Measurements from ENCODE around the gene HAP1.
"Not testable (repeated sequence)": the region's sequence is repeated elsewhere in the genome, so short reads cannot be mapped to it uniquely, and the experiment has no call there.

The HAP1 gene

DNA sequence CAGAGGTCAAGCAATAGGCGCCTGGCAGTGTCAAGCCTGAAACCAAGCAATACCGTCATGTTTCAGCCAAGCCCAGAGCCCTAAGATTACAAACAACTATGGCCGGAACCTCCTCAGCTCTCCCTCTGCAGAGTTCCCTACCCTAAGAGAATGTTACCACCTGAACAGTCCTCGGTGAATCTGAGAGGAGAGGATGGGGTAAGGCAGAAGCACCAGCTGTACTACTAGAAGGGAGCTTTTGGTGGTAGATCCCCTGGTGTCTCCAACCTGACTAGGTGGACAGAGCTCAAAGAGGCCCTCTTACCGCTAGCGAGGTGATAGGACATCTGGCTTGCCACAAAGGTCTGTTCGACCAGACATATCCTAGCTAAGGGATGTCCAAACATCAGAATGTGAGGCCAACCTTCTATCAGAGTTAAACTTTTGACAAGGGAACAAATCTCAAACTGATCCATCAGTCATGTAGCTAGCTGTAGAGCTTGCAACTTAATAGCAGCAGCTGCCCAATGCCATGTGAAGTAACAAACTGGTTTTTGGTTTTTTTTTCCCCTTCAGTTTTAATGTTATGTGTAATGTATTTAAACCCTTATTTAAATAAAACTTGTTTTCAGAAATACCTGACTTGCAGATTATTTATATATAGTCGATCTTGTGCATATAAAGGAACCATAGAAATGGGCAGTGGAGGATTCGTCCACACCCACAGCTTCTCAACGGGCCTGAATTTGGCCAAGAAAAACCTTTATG lies 43.2 kb downstream of the HAP1 start:
- no peak for DNase-seq

DNA sequence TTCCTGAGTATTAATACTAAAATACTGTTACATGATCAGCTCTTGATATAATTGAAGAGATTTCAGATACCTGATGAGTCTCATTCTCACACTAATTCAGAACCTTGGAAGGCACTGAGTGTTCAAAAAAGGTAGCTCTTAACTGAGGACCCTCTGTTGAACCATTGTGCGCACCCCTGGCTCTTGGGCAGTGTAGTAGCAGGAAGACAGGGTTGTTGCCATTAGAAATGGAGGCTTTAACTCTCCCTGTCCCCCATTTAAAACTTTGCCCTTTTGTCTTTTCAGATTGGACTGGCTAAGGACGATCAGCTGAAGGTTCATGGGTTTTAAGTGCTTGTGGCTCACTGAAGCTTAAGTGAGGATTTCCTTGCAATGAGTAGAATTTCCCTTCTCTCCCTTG lies 43.9 kb downstream of the HAP1 start:
- no peak for DNase-seq

DNA sequence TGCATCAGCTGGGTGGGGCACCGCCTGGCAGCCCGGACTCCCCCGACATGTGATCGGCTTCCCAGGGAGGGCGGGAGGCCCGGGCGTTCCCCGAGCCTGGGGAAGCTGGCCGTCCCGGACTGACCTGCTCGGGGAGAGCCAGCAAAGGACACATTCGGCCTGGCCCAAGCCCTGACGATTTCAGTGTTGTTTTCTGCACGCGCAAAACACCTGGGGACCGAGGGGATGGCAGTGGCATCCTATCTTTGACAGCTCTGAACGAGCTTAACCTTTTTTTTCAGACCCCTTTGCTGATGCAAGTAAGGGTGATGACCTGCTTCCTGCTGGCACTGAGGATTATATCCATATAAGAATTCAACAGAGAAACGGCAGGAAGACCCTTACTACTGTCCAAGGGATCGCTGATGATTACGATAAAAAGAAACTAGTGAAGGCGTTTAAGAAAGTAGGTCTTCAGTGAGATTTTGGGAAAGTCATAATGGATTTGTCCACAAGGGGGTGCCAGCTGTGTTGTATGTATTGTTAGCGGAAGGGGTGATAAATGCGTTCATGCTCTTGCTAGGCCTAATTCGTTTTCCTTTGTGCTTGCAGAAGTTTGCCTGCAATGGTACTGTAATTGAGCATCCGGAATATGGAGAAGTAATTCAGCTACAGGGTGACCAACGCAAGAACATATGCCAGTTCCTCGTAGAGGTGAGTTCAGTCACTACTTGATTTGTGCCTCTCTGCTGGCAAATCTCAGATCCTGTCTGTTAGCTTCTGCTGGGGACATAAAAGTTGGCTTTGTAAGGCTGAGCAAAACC lies 44.7 kb downstream of the HAP1 start:
- peak in 7 of 56 donors; percentile 3 to 46 (median 15) for DNase-seq

DNA sequence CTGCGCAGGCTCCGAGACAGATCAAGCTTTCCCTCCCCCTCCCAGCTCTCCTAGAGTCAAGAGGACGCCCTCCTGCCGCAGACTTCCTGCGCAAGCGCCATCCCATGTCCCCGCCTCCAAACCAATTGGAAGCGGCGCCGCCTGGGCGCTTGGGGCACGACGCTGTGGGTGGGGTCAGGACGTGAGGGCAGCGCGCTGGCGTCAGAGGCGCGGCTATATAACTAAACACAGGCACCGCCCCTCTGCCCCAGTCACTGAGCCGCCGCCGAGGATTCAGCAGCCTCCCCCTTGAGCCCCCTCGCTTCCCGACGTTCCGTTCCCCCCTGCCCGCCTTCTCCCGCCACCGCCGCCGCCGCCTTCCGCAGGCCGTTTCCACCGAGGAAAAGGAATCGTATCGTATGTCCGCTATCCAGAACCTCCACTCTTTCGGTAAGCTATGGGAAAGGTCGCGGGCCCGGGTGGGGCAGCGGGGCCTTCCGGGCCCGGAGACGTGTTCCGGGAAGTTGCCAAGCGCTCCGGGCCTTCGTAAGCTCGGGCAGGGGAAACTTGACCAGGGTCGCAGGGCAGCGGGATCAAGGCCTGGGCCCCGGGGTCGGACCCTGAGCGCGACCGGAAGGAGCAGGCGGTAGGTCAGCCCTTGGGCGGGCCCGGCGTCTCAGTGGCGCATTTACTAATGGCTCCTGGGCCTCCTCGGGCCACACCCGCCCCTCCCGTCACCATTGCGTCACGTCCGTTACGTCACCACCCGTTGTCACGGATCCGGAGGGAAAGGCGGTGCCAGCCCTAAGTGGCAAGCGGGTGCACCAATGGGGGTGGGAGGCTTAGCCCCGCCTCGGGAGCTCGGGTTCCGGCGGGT lies 45.6 kb downstream of the HAP1 start, which contains the start of gene EIF1:
TSS of gene EIF1 (plus strand) at position 245 of the 856 bp plus-strand sequence. CDS start at position 399, 154 bp downstream.
- DNase-seq: peak; percentile 80 to 100 (median 100)

DNA sequence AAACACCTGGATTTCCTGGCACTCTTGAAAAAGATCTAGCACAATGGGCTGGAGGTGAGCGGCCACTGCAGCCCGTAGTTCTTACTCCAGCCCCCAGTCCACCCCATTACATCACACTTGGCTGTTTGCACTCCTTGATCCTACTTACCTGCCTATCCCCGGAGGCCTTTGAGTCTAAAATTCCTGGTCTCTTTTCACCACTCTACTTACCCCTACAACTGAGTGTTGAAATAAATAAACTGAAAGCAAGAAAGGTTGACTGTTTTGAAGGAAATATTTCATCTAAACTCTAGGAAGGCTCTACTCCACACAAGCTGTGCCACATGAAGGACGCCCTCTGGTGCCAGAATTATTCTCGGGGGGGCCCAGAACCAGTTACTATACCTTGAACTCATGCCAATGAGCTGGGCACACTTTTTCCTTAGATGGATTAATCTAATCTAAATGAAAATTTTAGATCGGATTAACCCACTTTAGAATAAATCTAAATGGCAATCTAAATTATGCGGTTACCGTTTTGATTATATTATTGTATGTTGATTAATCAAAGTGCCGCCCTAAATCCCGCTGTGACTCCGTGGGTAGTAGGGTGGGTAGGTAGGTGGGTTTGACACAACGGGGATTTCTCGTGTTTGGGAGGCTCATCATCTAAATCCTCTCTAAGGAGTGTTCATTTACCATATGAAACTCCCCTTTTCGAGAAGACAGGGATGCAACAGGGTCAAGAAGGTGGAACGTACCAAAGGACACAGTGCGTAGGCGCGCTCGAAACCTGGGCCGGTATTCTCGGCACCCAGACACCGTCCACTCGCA lies 46.4 kb downstream of the HAP1 start:
- DNase-seq: peak in 28 of 56 donors; percentile 5 to 66 (median 30)

DNA sequence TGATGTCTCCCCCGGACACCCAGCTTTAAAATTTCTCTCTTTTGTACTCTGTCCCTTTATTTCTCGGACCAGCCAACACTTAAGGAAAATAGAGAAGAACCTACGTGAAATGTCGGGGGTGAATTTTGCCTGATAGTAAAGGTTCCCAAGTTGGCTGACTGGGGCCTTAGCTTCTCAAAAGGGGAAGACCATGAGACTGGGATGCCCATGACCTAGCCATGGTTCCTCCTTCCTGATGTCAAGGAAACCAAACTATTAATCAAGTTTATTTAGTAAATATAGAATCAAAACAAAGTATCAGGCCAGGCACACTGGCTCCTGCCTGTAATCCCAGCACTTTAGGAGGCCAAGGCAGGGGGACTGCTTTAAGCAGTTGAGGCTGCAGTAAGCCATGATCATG lies 48.2 kb downstream of the HAP1 start:
- DNase-seq: no peak

DNA sequence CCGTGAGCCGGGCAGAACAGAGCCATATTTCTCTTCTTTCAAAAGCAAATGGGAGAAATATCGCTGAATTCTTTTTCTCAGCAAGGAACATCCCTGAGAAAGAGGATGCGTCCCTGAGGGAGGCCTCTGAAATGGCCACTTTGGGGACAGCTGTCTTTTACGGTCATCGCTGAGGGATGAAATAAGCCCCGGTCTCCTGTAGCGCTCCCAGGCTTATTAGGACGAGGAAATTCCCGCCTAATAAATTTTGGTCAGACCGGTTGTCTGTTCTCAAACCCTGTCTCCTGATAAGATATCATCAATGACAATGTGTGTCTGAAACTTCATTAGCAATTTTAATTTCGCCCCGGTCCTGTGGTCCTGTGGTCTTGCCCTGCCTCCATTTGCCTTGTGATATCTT lies 48.7 kb downstream of the HAP1 start:
- not testable (repeated sequence) for DNase-seq

DNA sequence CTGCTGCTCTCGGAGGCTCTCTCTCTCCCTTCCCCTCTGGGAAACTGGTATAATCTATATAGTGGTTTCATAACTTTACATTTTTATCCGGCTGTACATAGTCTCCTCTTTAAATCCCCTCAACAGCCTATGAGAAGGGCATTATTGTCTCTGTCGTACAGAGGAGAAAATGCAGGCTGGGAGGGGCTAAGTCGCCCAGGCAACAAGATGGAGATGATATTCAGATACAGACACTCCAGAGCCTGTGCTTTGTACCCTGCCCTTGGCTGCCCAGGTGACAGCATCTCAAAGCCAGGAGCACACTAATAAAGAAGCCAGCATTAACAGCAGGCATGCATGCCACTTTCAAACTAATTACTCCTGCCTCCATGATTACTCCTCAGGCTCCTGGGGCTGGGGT lies 50.4 kb downstream of the HAP1 start:
- DNase-seq: no peak

DNA sequence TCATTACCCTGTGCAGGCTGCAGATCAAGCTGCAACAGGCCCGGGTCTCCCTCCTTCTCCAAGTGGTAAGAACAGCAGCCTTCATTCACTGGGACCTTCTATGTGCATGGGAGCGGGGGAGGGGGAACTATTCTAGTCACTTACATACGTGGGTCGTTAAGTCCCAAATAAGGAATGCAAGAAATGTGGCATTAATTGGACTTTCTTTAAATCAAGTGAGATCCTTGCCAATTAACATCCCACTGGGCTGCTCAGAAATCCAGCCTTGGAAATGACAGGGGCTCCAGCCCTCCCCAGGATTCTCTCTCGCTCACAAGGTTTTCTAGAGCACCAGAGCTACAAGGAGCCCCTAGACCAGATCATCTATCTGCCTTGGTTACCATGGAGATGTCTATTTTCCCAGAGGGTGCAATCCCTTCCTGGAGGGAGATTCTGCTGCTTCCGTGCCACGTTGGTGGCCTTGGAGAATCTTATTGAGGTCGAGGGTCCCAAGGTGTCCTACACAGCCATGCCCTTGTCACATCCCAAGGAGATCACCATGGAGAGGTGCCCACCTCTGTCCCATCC lies 50.9 kb downstream of the HAP1 start:
- DNase-seq: peak in 4 of 56 donors; percentile 7 to 48 (median 24)

DNA sequence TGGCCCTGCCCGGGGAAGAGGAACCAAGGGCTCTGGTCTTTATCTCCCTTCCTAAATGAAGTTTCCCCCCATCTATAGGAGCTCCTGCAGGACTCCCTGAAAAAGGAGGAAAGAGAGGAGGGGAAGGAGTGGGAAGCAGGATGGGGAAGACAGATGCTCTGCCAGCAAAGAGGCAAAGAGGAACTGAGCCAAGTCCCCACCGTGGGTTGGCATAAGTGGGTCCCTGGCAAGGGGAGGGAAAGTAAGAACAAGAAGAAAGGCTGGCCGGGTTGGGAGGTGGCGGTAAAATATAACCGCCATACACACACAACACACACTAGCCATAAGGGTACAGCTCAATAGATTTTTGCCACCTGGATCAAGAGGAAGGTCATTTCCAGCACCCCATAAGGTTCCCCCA lies 51.8 kb downstream of the HAP1 start:
- peak in 1 of 56 donors; percentile 3 for DNase-seq

DNA sequence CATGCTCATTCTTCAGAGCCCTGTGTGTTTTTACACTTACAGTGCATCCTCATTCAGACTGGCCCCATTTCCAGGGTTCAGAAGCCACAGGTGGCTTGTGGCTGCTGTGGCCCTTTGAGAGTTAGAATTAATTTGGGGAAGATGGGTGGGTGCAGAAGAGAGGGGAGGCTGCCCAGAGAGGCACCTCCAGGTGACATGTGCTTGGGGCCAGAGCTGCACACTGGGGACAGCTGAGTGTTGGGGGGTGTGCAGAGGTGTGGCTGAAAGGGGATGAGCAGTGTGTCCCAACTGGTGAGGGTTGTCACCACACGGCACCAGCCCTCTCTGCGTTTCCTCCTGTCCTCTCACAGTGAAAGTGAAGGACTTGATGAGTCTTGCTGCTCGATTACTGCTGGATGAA lies 52.7 kb downstream of the HAP1 start:
- no peak for DNase-seq

DNA sequence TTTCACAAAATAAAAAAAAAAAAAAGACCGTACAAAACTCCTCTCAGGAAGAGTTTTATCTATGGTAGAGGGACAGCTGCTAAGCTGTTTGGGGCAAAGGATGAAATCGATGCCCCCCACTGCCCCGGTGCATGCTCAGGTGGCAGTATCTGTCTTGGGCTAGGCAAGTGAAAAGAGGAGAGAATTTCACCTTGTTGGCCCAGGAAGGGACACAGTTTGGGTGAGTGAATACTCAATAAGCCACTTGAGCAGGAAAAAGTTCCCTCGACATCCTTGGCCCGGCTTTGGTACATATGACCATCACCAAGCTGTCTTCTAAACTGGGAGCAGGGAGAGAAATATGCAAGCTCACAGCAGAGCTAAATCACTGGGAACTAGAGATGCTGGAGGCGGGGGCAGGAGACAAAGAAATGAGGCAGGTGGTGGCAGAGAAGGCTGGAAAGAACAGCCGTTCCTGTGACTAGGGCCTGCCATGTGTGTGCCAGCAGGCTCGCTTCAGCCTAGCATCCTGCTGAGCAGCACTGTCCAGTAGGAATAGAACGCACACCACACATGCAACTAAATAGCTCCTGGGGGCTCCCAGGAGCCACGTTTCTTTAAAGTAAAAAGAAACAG lies 53.9 kb downstream of the HAP1 start:
- DNase-seq: peak in 11 of 56 donors; percentile 6 to 40 (median 24)

DNA sequence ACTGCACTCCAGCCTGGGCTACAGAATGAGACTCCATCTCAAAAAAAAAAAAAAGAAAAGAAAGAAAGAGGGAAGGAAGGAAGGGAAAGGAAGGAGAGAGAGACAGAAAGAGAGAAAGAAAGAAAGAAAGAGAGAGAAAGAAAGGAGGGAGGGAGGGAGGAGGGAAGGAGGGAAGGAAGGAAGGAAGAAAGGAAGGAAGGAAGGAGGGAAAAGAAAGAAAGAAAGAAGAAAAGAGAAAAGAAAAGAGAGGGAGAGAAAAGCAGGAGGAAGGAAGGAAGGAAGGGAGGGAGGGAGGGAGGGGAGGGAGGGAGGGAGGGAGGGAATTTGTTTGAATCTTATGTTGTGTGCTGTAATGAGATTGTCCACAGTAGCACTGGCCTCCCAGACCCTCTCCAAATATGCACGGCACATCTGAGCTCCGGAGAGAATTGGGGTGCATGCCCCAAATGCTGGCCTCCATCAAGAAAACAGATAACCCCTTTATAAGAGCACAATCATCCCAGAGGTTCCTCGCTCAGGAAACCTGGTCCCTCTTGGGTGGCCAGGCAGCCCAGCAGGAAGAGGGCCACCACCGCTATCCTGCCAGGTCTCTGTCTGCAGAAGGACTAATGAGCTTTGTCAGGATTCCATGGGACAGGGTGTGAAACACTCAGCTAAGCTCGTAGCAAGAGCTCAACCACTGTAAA lies 54.6 kb downstream of the HAP1 start:
- no peak for DNase-seq

DNA sequence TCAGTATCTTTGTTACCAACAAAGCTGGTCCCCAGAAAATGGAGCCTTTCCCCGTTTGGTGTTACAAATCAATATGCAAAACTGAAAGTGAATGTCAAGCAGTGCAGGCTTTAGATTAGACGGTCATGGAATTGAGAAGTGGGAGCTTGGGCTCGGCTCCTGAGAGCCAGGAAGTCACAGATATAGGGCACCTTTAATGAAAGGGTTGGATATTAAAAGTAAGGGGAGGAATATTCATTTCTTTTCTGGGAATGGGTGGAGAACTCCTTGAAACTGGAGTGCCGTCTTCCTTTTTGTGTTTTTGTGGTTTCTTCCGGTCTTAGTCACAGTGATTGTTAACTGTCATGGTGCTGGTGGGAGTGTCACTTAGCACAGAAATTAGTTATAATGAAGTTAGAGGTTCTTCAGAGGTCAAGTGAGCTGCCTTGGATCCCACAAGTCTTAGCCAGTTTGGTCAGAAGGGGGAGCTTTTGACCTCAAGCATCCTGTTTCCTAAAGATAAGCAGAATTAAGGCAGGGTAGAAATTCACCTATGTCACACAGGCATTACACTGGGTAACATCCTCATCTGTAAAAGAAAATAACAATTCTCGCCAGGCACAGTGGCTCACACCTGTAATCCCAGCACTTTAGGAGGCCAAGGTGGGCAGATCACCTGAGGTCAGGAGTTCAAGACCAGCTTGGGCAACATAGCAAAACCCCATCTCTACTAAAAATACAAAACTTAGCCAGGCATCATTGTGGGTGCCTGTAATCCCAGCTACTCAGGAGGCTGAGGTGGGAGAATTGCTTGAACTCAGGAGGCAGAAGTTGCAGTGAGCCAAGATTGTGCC lies 55.3 kb downstream of the HAP1 start:
- DNase-seq: no peak

DNA sequence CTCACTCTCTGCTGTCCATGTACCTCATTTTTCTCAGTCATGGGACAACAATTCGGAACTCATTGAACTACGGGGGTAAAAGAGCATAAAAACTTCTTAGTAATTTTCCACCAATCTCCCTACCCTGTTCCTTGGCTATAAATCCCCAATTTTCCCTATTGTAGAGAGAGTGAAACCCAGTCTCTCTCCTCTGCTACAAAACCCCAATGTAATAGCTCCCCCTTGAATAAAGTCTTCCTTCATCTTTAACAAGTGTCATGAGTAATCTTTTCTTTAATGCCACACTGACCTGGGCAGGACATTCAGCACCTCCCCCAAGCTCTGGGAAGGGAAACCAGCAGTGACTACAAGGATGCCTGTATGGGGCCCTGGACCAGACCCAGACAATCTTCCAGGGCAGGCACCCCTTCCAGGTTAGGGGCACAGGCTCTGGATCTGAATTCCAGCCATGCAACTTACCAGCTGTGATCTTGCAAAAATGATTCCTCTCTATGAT lies 56.0 kb downstream of the HAP1 start:
- no peak for DNase-seq

DNA sequence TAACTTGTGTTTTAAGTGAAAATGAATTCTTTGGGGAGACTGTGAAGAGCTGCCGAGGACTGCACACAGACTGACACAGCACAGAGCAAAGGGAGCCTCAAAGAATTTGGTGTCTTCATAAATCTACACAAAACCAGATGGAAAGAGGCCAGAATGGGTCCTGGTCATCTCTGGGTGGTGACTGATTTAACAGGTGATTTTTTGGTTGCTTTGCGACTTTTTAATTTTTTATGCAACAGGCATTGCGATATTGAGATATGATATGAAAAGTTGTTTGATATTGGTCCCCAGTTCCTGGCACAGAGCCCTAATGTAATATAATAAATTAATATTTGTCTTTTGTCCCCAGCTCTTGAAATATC lies 58.4 kb downstream of the HAP1 start:
- DNase-seq: no peak

DNA sequence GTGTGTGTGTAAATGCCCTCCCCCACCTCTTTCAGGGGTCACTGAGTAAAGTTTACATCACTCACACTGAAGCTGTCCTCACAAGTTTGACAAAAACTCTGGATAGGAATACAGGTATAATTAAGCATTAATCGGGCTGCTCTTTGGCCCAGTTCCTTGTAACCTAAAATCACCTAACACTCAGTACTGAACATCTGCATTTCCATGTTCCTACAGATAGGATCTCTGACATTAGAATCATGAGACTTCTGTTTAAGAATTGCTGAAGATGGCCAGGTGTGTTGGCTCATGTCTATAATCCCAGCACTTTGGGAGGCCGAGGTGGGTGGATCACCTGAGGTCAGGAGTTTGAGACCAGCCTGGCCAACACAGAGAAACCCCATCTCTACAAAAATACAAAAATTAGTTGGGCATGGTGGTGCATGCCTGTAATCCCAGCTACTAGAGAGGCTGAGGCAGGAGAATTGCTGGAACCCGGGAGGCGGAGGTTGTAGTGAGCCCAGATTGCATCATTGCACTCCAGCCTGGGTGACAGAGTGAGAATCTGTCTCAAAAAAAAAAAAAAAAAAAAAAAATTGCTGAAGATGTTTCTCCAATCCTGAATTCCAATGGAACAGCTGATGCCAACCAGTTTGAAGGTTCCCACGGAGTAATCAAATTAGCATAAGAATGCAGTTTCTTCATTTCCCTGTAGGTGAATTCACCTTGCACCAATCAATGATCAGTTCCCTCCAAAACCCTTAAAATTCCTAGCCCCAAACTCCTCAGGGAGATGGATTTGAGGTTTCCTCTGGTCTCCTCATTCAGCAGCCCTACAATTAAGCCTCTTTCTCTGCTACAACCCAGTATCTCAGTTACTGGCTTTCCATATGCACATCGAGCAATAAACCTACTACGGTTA lies 59.0 kb downstream of the HAP1 start:
- not testable (repeated sequence) for DNase-seq

Measured in amygdala (tissue), 56 donors.